ENCODE measurements around the gene IPO11.
"Not testable (repeated sequence)": the region's sequence is repeated elsewhere in the genome, so short reads cannot be mapped to it uniquely, and the experiment has no call there.

The IPO11 gene

DNA sequence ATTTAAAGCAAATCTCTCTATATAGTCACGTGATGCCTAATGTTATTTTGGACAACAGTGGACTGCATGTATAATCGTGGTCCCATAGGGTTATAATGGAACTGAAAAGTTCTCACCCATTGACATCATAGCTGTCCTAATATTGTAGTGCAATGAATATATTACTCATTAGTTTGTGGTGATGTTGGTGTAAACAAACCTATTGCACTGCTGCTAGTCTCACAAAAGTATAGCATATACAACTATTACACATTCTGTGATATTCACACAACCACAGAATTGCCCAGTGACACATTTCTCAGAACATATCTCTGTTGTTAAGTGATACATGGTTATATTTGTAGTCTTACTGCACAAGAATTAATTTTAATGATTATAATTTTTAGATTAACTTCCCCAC lies 37.7 kb downstream of the IPO11 start:
- no peak for DNase-seq

DNA sequence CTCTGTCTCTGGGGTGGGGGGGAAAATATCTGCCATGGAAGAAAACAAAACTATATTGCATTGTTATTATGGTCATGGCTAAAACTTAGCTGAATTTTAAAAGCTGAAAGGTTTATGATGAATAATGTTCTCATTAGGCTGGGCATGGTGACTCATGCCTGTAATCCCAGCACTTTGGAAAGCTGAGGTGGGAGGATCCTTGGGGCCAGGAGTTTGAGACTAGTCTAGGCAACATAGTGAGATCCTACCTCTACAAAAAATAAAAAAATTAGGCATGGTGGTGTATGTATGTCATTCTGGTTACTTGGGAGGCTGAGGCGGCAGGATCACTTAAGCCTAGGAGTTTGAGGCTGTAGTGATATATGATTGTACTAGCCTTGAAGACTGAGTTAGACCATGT lies 44.5 kb downstream of the IPO11 start:
- no peak for DNase-seq

DNA sequence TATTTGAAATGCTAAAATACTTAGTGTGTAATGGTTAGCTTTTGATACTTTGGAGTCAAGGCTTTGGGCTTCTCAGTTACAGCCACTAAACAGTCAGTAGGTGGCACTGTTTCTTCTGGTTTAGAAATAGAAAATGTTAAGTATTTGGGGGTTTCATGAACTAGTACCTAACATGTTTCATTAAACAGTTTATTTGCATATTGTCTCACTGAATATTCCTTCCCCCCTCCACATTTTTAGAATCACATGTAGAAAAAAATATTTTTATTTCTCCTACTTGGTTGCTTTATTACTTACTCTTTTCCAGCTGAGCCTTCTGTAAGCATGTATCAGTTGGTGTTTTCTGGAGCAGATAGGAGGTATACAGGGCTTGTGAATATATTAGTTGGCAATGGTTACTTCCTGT lies 48.0 kb downstream of the IPO11 start:
- no peak for DNase-seq

DNA sequence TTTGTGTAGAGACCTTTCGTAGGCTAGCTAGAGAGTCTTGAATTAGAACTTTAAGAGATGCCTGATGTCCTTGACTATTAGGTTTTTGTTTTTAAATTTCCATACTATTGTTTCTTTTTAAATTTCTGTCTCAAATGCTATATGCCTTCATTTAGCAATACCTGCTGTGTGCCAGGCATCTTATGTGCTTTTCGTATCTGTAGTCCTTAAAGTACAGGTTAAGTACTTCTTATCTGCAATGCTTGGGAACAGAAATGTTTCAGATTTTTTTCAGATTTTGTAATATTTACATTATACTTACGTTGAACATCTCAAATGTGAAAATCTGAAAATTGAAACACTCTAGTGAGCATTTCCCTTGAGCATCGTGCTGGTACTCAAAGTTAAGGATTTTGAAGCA lies 49.0 kb downstream of the IPO11 start:
- no peak for DNase-seq

DNA sequence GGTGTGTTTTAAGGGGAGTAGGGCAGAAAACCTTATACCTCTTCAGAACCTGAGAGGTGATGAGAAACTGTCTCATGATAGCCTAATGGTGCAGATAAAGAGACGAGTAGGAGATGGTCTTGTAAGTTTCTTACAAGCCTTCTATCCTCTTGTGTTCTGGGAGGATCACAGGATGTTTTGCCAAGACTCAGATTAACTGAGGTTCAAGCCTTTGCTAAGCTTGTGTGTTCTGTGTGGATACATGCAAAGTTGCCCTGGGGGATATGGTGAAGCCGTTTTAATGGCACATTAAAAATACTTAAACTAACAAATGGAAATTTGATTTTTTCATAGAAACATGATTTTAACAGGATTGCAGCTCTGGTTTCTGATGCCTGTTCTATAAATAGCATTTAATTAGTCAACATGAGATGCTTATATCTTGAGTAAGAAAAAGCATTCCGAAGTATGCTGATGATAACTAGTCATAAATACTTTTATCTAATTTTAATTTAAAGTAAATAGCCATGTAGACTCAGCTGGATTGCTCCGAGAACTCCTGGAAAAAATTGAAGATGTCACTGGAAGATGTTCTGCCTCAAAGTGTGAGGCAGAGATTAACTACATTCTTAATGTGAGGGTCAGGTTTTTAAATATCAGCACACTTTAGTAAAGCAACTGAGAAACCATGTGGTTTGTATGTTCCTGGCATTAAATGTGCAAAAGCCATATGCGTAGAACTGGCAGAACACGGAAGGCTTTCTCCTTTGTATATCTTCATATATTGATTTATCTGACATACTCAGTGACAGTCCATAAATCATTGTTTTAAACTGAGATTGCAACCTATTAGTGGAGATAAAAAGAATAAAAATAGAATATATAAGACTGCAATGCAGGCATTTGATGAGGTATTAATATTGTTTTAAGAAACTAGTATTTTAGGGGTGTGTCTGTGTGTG lies 53.7 kb downstream of the IPO11 start:
- no peak for DNase-seq

DNA sequence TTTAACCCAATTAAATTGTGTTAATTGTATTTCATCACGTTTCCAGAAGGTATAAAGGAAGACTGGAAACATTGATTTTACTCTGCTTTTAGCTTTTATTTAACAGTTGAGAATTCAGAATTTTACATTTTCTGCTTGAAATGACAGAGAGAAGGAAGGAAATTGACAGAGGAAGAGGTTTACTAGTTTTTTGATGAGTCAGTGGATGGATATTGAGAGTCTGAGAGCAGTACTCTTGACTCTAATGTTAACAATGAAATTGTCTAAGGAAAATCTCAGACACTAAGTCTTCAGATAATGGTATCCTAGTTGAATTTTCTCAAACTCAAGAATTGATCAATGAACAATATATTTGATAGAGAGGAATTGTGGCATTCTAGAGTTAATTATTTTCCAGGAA lies 60.6 kb downstream of the IPO11 start:
- DNase-seq, result no peak

DNA sequence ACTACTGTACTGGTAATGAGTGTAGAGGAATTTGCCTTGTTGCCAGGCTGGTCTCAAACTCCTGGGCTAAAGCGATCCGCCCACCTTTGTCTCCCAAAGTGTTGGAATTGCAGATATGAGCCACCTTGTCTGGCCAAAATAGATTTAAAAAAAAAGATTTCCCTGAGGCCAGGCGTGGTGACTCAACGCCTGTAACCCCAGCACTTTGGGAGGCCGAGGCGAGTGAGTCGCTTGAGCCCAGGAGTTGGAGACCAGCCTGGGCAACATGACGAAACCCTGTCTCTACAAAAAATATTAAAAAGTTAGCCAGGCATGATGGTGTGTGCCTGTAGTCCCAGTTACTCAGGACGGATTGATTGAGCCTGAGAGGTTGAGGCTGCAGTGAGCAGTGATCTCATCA lies 62.5 kb downstream of the IPO11 start:
- no peak for DNase-seq

DNA sequence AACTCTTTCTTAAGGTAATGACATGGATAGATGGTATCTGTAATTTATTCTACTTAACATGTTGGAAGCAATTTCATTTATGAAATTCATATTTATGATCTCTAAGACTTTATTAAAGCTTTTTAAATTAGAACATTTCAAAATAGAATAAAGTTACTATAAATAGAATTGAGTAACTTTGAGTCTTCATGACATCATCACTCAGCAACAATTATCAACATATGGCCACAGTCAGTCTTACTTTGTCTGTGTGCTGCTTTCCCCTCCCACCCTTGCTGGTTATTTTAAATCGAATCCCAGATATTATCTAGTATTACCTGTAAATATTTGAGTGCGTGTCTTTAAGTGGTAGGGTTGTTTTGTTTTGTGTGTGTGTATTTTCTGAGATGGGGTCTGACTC lies 65.2 kb downstream of the IPO11 start:
- DNase-seq, result no peak

DNA sequence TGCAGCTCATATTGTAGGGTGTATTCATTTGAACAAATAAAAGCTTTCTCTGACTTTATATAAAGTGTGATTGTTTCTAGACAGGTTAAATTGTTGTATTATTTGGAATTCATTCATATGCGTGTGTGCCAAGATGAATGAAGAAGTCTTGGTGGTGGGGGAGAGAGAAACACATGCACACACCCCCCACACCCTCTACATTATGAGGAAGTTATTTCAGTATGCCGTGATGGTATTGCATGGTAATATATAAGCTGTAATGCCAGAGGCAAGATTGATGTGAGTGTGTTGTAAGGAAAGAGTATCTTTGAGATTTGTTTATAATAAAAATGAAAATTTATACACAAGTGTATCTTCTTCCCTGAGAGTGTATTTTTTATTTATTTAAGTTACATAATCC lies 71.0 kb downstream of the IPO11 start:
- no peak for DNase-seq

DNA sequence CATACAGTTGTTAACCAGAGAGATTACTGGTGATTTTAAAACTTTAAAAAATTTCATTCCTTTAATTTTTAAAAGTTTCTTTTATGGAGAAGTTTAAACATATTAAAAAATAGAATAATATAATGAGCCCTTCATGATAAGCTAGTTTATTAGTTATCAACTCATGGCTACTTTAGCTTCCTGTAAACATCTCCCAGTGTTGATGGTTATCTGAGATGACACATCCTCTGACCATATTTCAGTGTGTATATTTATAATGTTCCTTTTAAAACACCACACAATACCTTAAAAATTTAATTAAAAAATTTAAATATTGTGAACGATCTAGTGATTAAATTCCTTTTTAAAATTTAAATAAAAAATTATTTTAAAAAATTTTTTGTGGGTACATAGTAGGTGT lies 74.1 kb downstream of the IPO11 start:
- no peak for DNase-seq

DNA sequence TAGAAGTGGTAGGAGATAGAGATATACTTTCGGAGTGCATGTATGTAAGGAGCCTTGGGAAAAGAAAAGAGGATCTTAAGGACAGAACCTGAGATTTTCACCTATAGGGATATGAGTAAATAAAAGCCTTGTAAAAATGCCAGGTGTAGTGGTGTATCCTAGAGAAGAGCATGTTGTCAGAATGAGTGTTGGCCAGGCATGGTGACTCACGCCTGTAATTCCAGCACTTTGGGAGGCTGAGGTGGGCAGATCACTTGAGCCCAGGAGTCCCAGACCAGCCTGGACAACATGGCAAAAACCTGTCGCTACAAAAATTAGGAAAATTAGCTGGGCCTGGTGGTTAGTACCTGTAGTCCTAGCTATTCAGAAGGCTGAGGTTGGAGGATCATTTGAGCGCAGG lies 76.0 kb downstream of the IPO11 start:
- DNase-seq, result no peak

DNA sequence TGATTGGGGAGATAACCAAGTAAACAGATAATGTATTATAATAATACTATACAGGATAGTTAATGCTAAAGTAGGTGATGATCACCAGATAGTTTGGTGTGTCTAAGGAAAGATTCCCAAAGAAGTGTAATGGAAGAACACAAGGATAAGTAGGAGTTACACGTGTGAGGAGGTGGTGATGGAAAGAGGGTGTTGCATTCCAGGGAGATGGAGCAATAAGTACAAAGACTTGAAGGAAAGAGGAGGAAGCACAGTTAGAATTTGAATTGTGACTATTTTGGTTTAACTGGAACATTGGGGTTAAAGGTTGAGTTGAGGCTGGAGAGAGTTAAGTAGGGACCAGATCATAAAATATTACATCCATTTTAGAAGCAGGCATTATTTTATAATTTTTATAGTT lies 76.9 kb downstream of the IPO11 start:
- no peak for DNase-seq

DNA sequence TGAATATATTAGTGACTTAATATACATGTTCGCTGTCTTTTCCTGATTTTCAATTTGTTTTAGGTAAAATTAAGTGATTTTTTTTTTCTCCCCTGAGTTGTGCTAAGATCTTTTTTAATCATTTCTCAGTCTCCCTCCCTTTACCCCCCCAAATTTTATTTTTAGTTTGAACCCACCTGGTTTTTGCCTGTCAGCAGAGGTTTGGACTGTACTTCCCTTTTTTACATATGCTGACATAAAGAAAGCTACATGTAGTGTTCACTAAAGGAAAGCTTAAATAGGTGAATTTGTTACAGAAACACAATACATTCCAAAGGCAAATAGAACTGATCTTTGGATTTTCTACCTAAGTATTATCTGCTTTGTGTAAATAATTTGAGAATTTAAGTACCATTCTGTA lies 82.2 kb downstream of the IPO11 start:
- DNase-seq, result no peak

DNA sequence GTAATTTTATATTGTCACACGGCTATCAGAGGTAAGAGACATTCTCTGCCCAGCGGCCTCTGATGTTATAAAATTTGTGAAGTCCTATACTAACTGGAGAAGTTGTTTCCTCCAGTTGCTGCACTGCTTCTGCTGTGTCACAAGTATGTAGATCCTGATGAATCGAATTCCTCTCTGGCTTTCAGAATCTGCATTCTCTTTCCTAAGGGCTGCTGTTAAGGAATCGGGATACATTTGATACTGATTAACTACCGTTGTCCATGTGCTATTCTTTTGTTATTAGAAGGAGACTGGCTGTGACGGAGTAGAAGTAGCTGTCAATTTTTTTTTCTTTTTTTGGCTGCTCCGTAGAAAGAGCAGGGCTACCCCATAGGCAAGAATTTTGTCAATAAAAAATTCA lies 84.3 kb downstream of the IPO11 start:
- no peak for DNase-seq

DNA sequence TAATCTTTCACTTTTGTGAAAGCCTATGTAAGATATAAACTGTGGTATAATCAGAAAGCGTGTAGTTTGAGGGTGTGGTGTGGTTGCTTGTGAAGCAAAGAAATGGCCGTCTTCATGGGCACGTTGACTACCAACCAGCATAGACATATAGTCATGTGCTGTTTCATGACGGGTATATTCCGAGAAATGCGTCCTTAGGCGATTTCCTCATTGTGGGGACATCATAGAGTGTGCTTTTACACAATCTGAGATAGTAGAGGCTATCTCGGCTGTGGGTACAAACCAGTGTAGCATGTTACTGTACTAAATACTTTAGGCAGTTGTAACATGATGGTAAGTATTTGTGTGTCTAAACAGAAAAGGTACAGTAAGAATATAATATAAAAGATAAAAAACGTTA lies 86.4 kb downstream of the IPO11 start:
- no peak for DNase-seq

DNA sequence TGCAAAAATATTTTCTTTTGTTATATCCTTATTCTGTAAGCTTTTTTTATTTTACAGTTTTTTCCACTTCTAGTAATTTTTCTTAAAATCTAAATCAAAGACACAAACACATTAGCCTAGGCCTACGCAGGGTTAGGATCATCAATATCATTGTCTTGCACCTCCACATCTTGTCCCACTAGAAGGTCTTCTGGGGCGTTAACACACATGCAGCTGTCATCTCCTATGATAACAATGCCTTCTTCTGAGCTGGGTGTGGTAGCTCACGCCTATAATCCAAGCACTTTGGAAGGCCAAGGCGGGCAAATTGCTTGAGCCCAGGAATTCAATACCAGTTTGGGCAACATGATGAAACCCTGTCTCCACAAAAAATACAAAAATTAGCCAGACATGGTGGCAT lies 87.2 kb downstream of the IPO11 start:
- no peak for DNase-seq

DNA sequence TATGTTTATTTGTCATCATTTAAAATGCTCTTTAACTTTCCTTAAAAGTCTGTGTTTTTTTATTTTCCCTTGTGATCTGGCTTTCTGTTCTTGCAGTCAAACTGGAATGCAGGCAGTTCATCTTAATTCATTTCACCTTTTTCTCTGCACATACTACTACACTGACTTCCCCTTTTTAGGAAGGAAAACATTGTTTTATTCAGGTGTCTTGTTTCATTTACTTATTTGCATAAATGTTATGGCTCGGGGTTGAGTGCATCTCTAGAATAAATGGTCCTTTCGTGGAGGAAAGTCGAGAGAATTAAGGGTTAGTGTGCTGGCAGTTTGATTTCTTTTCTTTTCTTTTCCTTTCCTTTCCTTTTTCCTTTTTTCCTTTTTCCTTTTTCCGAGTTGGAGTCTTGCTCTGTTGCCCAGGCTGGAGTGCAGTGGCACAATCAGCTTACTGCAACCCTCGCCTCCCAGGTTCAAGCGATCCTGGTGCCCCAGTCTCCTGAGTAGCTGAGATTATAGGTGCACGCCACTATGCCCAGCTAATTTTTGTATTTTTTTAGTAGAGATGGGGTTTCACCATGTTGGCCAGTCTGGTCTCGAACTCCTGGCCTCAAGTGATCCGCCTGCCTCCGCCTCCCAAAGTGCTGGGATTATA lies 90.0 kb downstream of the IPO11 start:
- no peak for DNase-seq

DNA sequence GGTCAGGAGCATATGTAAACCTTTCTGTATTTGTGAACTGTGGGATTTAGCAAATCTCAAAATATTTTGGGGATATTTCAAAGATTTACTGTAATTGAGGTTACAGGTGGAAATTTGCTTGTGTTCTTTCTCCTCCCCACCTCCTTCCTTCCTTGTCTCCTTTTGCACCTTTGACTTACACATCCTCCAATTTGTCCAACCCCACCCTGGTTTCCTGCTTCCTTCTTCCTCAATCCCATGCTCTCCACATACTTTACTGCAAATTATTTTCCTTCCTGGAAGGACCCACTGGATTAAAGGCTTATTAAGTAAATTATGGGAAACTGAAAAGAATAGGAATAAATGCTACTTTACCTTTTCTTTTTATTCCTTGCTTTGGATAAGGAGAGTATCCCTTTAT lies 91.6 kb downstream of the IPO11 start:
- DNase-seq, result no peak

DNA sequence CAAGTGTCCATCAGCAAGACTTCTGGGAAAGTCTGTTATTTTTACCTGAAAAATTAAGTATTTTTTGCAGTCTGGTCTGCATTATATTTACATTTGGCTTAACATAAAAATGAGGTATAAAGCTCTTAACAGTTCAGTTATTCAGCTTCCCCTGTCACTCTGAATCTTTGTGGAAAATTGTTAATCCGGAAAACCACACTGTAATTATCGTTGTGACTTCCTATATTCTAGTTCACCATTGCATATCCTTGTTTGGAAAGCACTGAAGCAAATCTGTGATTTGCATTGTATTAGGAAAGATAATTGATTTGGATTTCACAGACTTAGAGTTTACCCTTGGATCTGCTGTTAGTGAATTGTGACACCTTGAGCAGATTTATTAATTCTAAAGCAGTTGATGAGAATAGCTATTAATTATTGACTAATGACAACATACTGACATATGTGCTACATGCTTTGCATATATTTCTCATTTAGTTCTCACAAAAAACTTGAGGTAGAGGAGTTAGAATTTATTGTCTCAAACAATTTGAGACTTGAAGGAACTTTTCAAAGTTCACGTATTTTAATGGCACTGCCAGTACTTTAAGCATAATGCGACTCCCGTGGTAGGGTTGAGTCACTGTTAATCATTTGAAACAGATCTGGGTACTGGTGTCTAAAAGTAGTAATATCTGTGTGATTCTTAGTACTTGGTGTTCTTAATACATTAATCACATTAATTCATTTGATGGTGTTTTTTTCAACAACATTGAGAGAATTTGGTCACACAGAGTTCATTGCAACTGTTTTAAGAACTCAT lies 94.3 kb downstream of the IPO11 start:
- DNase-seq, result no peak

DNA sequence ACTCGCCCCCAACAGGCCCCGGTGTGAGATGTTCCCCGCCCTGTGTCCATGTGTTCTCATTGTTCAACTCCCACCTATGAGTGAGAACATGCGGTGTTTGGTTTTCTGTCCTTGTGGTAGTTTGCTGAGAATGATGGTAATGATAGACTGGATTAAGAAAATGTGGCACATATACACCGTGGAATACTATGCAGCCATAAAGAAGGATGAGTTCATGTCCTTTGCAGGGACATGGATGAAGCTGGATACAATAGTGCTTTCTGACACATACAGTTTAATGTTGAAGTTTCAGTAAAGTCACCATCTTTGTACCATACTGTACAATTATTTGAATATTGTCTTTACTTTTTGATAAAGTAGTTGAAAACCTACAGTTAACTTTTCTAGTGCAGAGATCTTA lies 96.2 kb downstream of the IPO11 start:
- not testable (repeated sequence) for DNase-seq

DNA sequence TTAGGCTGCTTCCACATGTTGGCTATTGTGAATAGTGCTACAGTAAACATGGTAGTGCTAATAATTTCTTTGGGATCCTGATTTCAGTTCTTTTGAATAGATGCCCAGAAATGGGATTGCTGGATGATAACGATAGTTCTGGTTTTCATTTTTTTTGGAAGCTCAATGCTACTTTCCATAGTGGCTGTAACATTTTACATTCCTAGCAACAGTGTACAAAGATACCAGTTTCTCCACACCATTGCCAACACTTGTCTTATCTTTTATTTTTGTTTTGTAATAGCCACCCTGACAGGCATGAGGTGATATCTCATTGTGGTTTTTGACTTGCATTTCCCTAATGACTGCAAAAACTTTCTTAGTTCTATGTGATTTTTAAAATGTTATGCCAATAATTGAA lies 97.2 kb downstream of the IPO11 start:
- DNase-seq, result no peak

DNA sequence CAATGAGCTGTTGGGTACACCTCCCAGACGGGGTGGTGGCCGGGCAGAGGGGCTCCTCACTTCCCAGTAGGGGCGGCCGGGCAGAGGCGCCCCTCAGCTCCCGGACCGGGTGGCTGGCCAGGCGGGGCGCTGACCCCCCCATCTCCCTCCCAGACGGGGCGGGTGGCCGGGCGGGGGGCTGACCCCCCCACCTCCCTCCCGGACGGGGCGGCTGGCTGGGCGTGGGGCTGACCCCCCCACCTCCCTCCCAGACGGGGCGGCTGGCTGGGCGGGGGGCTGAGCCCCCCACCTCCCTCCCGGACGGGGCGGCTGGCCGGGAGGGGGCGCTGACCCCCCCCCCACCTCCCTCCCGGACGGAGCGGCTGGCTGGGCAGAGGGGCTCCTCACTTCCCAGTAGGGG lies 100.5 kb downstream of the IPO11 start:
- DNase-seq, result not testable (repeated sequence)

DNA sequence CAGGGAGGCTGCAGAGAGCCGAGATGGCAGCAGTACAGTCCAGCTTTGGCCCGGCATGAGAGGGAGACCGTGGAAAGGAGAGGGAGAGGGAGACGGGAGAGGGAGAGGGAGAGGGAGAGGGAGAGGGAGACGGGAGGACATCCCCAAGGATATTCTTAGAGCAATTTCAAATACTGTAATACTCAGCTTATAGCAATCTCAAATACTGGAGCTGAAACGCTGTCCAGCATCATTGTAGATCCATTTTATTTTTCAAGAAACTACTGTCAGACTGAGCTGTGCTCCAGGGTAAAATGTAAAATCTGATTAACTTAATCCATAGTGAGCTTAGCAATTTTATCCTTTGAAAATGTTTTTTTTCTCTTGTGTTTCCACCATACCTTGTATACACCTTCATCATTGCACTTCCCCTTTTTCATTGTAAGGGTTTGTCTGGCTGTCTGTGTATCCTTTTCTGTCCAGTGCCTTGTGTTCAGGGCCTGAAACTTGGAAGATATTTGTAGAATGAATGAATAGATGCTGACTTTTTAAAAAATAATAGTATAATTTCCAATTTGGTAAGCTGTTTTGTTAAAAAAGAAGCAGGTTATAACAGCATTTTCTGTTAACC lies 102.1 kb downstream of the IPO11 start:
- no peak for DNase-seq
